8988T (cell line): ENCODE measurements around the gene TMEM97.

Experiments used
- DNase-seq: peaks from one replicate; pipeline ENCODE4 v3.0.0; 2011

TMEM97 gene

GRCh38 chr17:28367641-28368305 is 48.8 kb downstream of the TMEM97 start:
- no peak for DNase-seq

GRCh38 chr17:28368306-28368831 is 49.4 kb downstream of the TMEM97 start:
- no peak for DNase-seq

- no peak for DNase-seq
These were observed 50.1 kb downstream of the TMEM97 start for GRCh38 chr17:28368915-28369683.

- DNase-seq = no peak
These were observed 50.7 kb downstream of the TMEM97 start for GRCh38 chr17:28369684-28370034.

- no peak for DNase-seq
These were observed 51.2 kb downstream of the TMEM97 start, which contains the start of gene VTN for GRCh38 chr17:28370035-28370743. Gene VTN (minus strand): TSS chr17:28370307. CDS start chr17:28370203, 104 bp downstream.

GRCh38 chr17:28370744-28371103 is 51.7 kb downstream of the TMEM97 start:
- no peak for DNase-seq

GRCh38 chr17:28371245-28372202 is 52.5 kb downstream of the TMEM97 start, which contains the start of gene SARM1:
Gene SARM1 (plus strand): TSS chr17:28371694. CDS start chr17:28372033, 339 bp downstream.
- DNase-seq = peak; percentile 99

- no peak for DNase-seq
These were observed 53.4 kb downstream of the TMEM97 start for GRCh38 chr17:28372203-28372944.

GRCh38 chr17:28372945-28373274 is 53.9 kb downstream of the TMEM97 start:
- DNase-seq = no peak
